ENCODE measurements around the gene FBLN5. TPM values are rescaled to one million over a fixed set of nuclear protein-coding genes. Genes with fewer than 3 reads are reported as not detected.
"Not testable (repeated sequence)": the region's sequence is repeated elsewhere in the genome, so short reads cannot be mapped to it uniquely, and the experiment has no call there.

The FBLN5 gene
- total RNA-seq, 1 donor from 2014 or later, result 31.8 TPM

- DNase-seq (ENCODE audit: low spot score), result no peak
- intact Hi-C loops (cut with DNase I), result no loop called here
Measured at GRCh38 chr14:91872011-91872501, 75.4 kb downstream of the FBLN5 start.

GRCh38 chr14:91871401-91871800 is 76.1 kb downstream of the FBLN5 start:
- DNase-seq (ENCODE audit: low spot score); intact Hi-C loops (cut with DNase I): not testable (repeated sequence)

- DNase-seq (ENCODE audit: low spot score), result no peak
- intact Hi-C loops (cut with DNase I), result no loop called here
Measured at GRCh38 chr14:91870890-91871289, 76.6 kb downstream of the FBLN5 start.

- intact Hi-C loops (cut with DNase I), result no loop called here
- DNase-seq (ENCODE audit: low spot score), result no peak
Measured at GRCh38 chr14:91870001-91870400, 77.5 kb downstream of the FBLN5 start.

DNA sequence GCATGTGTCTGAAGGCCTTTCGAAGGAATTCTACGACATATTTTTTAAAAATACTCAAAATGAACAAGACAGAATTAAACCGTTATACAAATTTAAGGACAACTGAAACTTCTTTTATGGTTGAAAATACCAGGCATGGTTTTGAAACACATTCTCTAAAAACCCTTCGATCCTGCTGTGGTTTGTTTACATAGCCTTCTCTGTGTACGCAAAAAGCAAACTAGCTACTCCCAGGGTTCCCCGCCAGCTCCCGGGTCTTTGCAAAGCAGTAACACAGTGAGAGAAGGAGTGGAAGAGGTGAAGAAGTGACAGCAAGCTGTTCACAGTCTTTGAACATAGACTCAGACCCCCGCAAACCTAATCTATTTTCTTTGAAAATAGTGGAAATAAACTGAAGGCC is 77.9 kb downstream of the FBLN5 start:
- intact Hi-C loops (cut with DNase I), result no loop called here
- DNase-seq (ENCODE audit: low spot score), result no peak

- no peak for DNase-seq (ENCODE audit: low spot score)
- intact Hi-C loops (cut with DNase I), result no loop called here
Measured at GRCh38 chr14:91867316-91867988, 80.0 kb downstream of the FBLN5 start, which contains the start of gene TC2N. Gene TC2N, minus strand, starts transcription at chr14:91867536. Its CDS starts 53,767 bp downstream, at chr14:91813769.

- no peak for DNase-seq (ENCODE audit: low spot score)
- intact Hi-C loops (cut with DNase I), result no loop called here
Measured at GRCh38 chr14:91866511-91867295, 80.8 kb downstream of the FBLN5 start.

GRCh38 chr14:91866061-91866460 is 81.4 kb downstream of the FBLN5 start:
- intact Hi-C loops (cut with DNase I), result no loop called here
- no peak for DNase-seq (ENCODE audit: low spot score)

DNA sequence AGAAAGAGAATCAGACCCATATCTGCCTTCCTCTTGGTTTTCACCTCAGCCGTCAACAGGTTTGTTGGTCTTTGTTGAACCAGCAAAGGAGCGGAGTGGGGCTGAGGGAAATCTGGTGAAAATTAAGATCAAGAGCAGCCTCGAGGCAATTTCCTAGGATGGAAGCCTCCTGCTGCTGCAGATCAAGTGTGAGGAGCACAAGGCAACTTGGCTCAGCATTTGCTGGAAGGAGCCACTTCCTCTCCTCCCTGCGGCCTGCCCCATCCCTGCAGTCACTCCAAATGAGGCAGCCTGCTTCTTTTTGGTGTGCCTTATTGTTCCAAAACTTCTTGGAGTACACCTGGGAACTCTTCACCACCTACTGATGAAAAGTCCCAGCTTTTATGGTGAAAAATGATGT is 85.1 kb downstream of the FBLN5 start:
- intact Hi-C loops (cut with DNase I), result no loop called here

DNA sequence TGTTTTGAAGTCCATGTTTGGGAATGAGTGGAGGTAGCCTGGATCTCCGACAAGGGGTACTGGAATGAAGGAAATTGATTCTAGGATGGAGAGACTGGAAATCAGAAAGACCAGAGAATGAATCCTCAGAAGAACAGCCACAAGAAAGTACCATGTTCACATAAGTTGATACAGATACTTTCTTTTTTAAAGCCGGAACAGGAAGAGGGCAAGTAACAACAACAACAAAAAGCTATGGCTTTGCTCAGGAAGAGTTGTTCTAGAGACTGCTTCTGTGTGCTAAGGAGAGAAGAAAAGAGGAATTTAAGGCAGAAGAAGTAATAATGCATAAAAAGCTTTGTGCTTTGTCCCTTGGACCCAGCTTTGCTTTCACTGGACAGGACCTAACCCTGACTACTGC is 86.4 kb downstream of the FBLN5 start:
- intact Hi-C loops (cut with DNase I), result no loop called here

More for the DNA sequence above, 85.1 kb downstream of the FBLN5 start:
- DNase-seq (ENCODE audit: low spot score), result no peak

GRCh38 chr14:91860238-91860637 is 87.3 kb downstream of the FBLN5 start:
- intact Hi-C loops (cut with DNase I), result no loop called here
- DNase-seq (ENCODE audit: low spot score), result no peak

More for the DNA sequence above, 86.4 kb downstream of the FBLN5 start:
- DNase-seq (ENCODE audit: low spot score), result no peak

- DNase-seq (ENCODE audit: low spot score), result no peak
- intact Hi-C loops (cut with DNase I), result no loop called here
Measured at GRCh38 chr14:91858536-91859275, 88.8 kb downstream of the FBLN5 start.

DNA sequence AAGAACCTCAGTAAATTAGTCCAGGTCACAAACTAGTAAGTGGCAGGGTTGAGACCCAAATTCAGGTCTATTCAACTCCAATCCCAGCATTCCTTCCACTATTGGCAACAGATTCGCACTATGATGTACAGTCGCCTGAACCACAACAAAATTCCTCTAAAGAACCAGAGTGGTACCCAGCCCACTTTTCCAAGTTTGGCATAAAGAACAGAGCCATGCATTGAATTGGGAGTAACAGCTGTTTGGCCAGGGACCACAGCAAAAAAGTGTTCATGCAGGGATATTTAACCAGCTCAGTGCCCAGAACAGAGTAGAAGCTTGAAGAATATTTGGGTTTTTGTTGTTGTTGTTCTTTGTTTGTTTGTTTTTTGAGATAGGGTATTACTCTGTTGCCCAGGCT is 89.9 kb downstream of the FBLN5 start:
- intact Hi-C loops (cut with DNase I), result no loop called here
- no peak for DNase-seq (ENCODE audit: low spot score)

- intact Hi-C loops (cut with DNase I), result no loop called here
- no peak for DNase-seq (ENCODE audit: low spot score)
Measured at GRCh38 chr14:91854327-91854934, 93.1 kb downstream of the FBLN5 start.

DNA sequence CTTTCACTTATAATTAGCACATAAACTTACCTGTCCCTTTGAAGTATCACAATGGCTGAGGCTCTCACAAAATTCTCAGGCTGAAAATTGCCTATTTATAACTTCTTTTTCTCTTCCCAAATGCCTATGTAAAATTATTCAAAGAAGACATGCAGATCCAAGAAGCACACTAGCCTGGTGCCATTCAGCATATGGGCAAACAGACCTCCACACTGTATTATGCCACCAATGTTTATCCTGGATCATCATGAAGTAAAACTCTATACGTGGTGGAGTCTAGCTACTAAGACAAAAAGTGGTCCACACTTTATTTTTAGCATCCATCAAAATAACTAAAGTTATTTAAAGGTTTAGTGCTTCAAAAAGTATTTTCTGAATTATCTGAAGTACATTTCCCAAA is 95.9 kb downstream of the FBLN5 start:
- DNase-seq (ENCODE audit: low spot score), result no peak
- intact Hi-C loops (cut with DNase I), result no loop called here

- intact Hi-C loops (cut with DNase I), result no loop called here
- DNase-seq (ENCODE audit: low spot score), result no peak
Measured at GRCh38 chr14:91848504-91849001, 98.9 kb downstream of the FBLN5 start.

GRCh38 chr14:91847693-91848092 is 99.8 kb downstream of the FBLN5 start:
- intact Hi-C loops (cut with DNase I), result no loop called here
- no peak for DNase-seq (ENCODE audit: low spot score)

- DNase-seq (ENCODE audit: low spot score), result no peak
- intact Hi-C loops (cut with DNase I), result no loop called here
Measured at GRCh38 chr14:91845652-91846051, 101.8 kb downstream of the FBLN5 start.

DNA sequence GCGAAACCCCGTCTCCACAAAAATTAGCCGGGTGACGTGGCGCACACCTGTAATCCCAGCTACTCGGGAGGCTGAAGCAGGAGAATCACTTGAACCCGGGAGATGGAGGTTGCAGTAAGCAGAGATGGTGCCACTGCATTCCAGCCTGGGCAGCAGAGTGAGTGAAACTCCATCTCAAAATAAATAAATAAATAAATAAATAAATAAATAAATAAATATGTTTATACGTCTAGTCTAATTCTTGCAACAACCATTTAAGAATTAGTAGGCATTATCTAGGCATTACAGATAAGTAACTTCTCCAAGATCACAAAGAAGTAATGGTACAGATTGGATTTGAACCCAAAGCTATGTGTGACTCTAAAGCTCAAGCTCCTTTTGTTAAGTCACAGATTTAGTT is 102.4 kb downstream of the FBLN5 start:
- intact Hi-C loops (cut with DNase I); DNase-seq (ENCODE audit: low spot score): not testable (repeated sequence)

DNA sequence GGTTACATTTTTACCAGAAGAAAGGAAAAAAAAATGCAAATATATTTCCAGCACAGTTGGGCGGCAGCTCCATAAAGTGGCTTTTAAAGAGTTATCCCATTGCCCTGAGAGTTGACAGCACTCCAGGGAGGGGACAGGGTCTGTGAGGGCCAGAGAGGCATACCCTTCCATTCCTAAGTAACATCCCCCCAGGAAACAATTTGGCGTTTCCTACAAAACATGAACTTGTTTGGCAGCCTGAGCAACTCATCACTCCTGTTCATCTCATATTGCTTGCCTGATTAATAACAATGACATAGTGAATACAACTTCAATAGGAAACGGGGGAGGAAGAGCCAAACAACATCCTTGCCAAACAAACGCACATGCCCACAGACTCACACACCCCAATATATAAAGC is 103.5 kb downstream of the FBLN5 start:
- intact Hi-C loops (cut with DNase I), result no loop called here
- DNase-seq (ENCODE audit: low spot score), result no peak

All from cardiac septum (tissue), 1 donor.